MM.1S (cell line): ENCODE data around the gene TNIP3.

Experiments used
- DNase-seq: peaks from one replicate; pipeline ENCODE4 v3.0.0-alpha.2; 2015
- H2AFZ ChIP-seq: fragments of 300-600 bp; sonication (generic); 2 replicates; pipeline ENCODE4 v1.6.0; 2016; ENCODE audit warnings: antibody characterized with exemption, low read length
- H3F3A ChIP-seq: fragments of 300-600 bp; sonication (generic); 2 replicates; pipeline ENCODE4 v1.6.1; 2016; ENCODE audit warnings: mild to moderate bottlenecking, antibody characterized with exemption, low read length, moderate library complexity, mixed read lengths; ENCODE audit not compliant: insufficient read depth
- H3K27ac ChIP-seq: fragments of 300-600 bp; sonication (generic); 2 replicates; pipeline ENCODE4 v1.5.1; 2016; ENCODE audit warnings: mild to moderate bottlenecking, low read length
- H3K27me3 ChIP-seq: fragments of 300-600 bp; sonication (generic); replicated peaks from 2 replicates; pipeline ENCODE4 v1.6.0; 2016; ENCODE audit warnings: low read length; ENCODE audit not compliant: insufficient read depth
- H3K36me3 ChIP-seq: fragments of 300-600 bp; sonication (generic); replicated peaks from 2 replicates; pipeline ENCODE4 v1.6.1; 2016; ENCODE audit warnings: mild to moderate bottlenecking, low read length, mixed read lengths; ENCODE audit not compliant: insufficient read depth
- H3K4me1 ChIP-seq: fragments of 300-600 bp; sonication (generic); 2 replicates; pipeline ENCODE4 v1.6.1; 2016; ENCODE audit warnings: low read length, mixed read lengths
- H3K4me2 ChIP-seq: fragments of 300-600 bp; sonication (generic); 2 replicates; pipeline ENCODE4 v1.6.0; 2016; ENCODE audit warnings: low read depth, low read length
- H3K4me3 ChIP-seq: fragments of 300-600 bp; sonication (generic); 2 replicates; pipeline ENCODE4 v1.5.1; 2016; ENCODE audit warnings: low read length, mixed read lengths
- H3K79me2 ChIP-seq: fragments of 300-600 bp; sonication (generic); 2 replicates; pipeline ENCODE4 v1.6.1; 2016; ENCODE audit warnings: mixed run types, low read length, mixed read lengths
- H3K9ac ChIP-seq: fragments of 300-600 bp; sonication (generic); 2 replicates; pipeline ENCODE4 v1.6.1; 2016; ENCODE audit warnings: low read length, mixed read lengths
- H3K9me2 ChIP-seq: fragments of 300-600 bp; sonication (generic); replicated peaks from 2 replicates; pipeline ENCODE4 v1.6.1; 2016; ENCODE audit warnings: mild to moderate bottlenecking, low read length, mixed read lengths; ENCODE audit not compliant: insufficient read depth
- H3K9me3 ChIP-seq: fragments of 300-600 bp; sonication (generic); replicated peaks from 2 replicates; pipeline ENCODE4 v1.6.1; 2016; ENCODE audit warnings: mild to moderate bottlenecking, low read length, mixed read lengths; ENCODE audit not compliant: insufficient read depth
- H4K20me1 ChIP-seq: fragments of 300-600 bp; sonication (generic); 2 replicates; pipeline ENCODE4 v1.6.1; 2016; ENCODE audit warnings: mild to moderate bottlenecking, low read length, moderate library complexity, mixed read lengths; ENCODE audit not compliant: insufficient read depth
- CTCF ChIP-seq: fragments of 300-600 bp; sonication (generic); IDR thresholded peaks from 2 replicates; pipeline ENCODE4 v1.5.1; 2016; ENCODE audit warnings: antibody characterized with exemption, low read length, mixed read lengths
- EZH2 ChIP-seq: fragments of 300-600 bp; sonication (generic); optimal IDR thresholded peaks from 2 replicates; pipeline ENCODE3; 2017; ENCODE audit warnings: low read depth, mild to moderate bottlenecking, antibody characterized with exemption, low read length, mixed read lengths
- EZH2phosphoT487 ChIP-seq: fragments of 300-600 bp; sonication (generic); IDR thresholded peaks from 2 replicates; pipeline ENCODE4 v1.6.1; 2018; ENCODE audit warnings: antibody characterized with exemption, low read length

TNIP3 gene

GRCh38 chr4:121094297-121094966, 69.7 kb downstream of the TNIP3 start:
- Histone ChIP-seq H3K27ac (no peak overlapping the region), H4K20me1 (no peaks in the 10 kb centered on the region), H3K9ac (no peak overlapping the region), H3K9me2 (no peaks in the 10 kb centered on the region), H3K4me1 (peaks cover 25% of the 10 kb centered on the region), H3K4me2 (no peak overlapping the region), H3K79me2 (no peaks in the 10 kb centered on the region), H3K36me3 (no peaks in the 10 kb centered on the region), H3K4me3 (no peak overlapping the region), H3K27me3 (no peaks in the 10 kb centered on the region), H2AFZ (no peak overlapping the region), H3K9me3 (no peaks in the 10 kb centered on the region), H3F3A (peaks cover 4% of the 10 kb centered on the region; the same call in 1 of the 2 replicates)
- TF ChIP-seq EZH2 (no peak), CTCF (no peak), EZH2phosphoT487 (no peak)
- no peak for DNase-seq

- Histone ChIP-seq H3K4me3 (no peak overlapping the region), H3K36me3 (no peaks in the 10 kb centered on the region), H2AFZ (no peak overlapping the region), H3F3A (peaks cover under 1% of the 10 kb centered on the region; the same call in 1 of the 2 replicates), H4K20me1 (no peaks in the 10 kb centered on the region), H3K27ac (no peak overlapping the region), H3K9ac (no peak overlapping the region), H3K4me1 (peaks cover 14% of the 10 kb centered on the region), H3K9me3 (no peaks in the 10 kb centered on the region), H3K9me2 (no peaks in the 10 kb centered on the region), H3K4me2 (no peak overlapping the region), H3K79me2 (no peaks in the 10 kb centered on the region), H3K27me3 (no peaks in the 10 kb centered on the region)
- DNase-seq: no peak
- TF ChIP-seq EZH2phosphoT487 (no peak), EZH2 (no peak), CTCF (no peak)
These were observed 70.9 kb downstream of the TNIP3 start for GRCh38 chr4:121093261-121093660.

- TF ChIP-seq EZH2phosphoT487 (no peak), CTCF (no peak), EZH2 (no peak)
- no peak overlapping the region for H3K27ac ChIP-seq
- H3K4me1 ChIP-seq: peaks cover 7% of the 10 kb centered on the region; the same call in 1 of the 2 replicates
- no peak for DNase-seq
- no peak overlapping the region for H3K4me2 ChIP-seq
- H3K27me3 ChIP-seq: no peaks in the 10 kb centered on the region
- no peaks in the 10 kb centered on the region for H3K79me2 ChIP-seq
- H3K36me3 ChIP-seq: no peaks in the 10 kb centered on the region
- no peaks in the 10 kb centered on the region for H3K9me3 ChIP-seq
- H4K20me1 ChIP-seq: no peaks in the 10 kb centered on the region
- H2AFZ ChIP-seq: no peak overlapping the region
- H3F3A ChIP-seq: no peaks in the 10 kb centered on the region; the same call in 1 of the 2 replicates
- no peak overlapping the region for H3K4me3 ChIP-seq
- no peaks in the 10 kb centered on the region for H3K9me2 ChIP-seq
- no peak overlapping the region for H3K9ac ChIP-seq
These were observed 72.2 kb downstream of the TNIP3 start for GRCh38 chr4:121091941-121092340.
